ENCODE data around the gene RFTN1.
A peak's percentile ranks its signal among the peaks of the same experiment; 100 is the strongest.

RFTN1 gene

DNA sequence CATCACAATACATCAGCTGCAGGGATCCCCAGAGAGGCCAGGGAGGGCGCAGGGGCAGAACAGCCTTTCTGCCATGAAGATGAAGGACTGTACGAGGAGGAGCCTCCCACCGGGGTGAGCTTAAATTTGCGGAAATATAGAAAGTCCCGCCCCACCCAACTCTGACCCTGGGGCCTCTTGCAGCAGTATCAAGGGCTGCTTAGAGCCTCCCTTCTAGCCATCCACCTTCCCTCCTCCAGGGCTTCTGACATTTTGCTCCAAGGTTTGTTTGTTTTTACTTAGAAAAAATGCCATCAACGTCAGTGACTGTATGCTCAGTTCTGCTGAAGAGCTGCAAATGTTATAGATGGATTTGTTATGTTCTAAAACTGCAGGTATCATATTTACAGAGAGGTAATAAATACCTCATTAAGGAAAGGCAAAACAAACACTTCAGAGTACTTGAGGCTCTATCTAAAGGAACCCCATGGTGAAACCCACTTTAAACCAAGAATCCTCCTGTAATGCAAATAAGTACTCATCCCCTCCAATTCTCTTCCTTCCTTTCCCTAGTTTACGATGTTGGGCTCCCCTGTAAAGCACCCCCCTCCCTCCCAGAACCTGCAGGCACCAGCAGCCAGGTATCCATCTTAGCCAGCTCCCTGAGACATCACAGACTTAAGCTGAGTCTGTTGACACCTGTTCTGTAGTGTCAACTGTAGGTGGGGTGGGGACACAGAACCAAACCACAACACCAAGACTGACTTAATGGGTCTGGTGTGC lies 30.5 kb downstream of the RFTN1 start:
- peak; percentile 61 for DNase-seq (ENCODE audit: extremely low spot score)

DNA sequence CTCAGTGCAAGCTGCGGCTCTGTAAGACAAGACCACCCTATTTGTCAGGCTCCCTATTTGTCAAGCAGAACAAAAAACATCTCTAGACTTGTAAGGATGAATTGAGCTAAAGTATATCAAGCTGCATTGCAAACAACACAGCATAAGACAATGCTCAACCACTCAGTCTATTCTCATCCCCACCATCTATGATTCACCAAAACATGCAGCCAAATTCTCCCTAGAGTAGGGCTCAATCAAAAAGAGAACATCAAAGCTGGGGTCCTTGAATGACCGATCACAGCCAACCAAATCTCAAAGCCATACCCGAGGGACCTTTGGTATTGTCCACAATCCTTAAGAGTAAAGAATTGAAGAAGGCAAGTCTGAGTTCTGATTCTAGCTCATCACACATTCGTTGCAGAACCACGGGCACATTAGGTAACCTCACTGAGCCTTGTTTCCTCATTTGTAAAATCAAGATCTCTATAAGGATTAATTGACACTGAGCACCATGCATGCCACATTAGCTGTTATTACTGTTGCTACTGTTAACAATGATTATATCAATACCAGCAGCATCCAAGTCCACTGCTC lies 31.2 kb downstream of the RFTN1 start:
- TF ChIP-seq FOXA1 (IDR thresholded peaks at IDR 0.05): no peak
- no peak for TF ChIP-seq BHLHE40 (IDR thresholded peaks at IDR 0.05; ENCODE audit: borderline replicate concordance)
- TF ChIP-seq NFRKB (IDR thresholded peaks at IDR 0.05): no peak
- no peak for TF ChIP-seq SP1 (IDR thresholded peaks at IDR 0.05)
- TF ChIP-seq CTBP1 (IDR thresholded peaks at IDR 0.05; ENCODE audit: borderline replicate concordance): no peak
- no peak for TF ChIP-seq L3MBTL2 (conservative IDR thresholded peaks at IDR 0.05)
- no peak for TF ChIP-seq FOXK2 (IDR thresholded peaks at IDR 0.05)
- TF ChIP-seq HDGF (IDR thresholded peaks at IDR 0.05; ENCODE audit: borderline replicate concordance): no peak
- TF ChIP-seq, protein P1, sequence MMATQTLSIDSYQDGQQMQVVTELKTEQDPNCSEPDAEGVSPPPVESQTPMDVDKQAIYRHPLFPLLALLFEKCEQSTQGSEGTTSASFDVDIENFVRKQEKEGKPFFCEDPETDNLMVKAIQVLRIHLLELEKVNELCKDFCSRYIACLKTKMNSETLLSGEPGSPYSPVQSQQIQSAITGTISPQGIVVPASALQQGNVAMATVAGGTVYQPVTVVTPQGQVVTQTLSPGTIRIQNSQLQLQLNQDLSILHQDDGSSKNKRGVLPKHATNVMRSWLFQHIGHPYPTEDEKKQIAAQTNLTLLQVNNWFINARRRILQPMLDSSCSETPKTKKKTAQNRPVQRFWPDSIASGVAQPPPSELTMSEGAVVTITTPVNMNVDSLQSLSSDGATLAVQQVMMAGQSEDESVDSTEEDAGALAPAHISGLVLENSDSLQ (IDR thresholded peaks at IDR 0.05): no peak
- TF ChIP-seq TARDBP (IDR thresholded peaks at IDR 0.05): no peak
- TF ChIP-seq LEF1 (IDR thresholded peaks at IDR 0.05; ENCODE audit: borderline replicate concordance): no peak
- TF ChIP-seq FOXM1 (IDR thresholded peaks at IDR 0.05; ENCODE audit: borderline replicate concordance): no peak
- TF ChIP-seq ZNF384 (IDR thresholded peaks at IDR 0.05): no peak
- no peak for TF ChIP-seq SUZ12 (IDR thresholded peaks at IDR 0.05)
- no peak for TF ChIP-seq ARNT (IDR thresholded peaks at IDR 0.05)
- DNase-seq (ENCODE audit: extremely low spot score): no peak
- ChIA-PET CTCF (interaction anchor here (0.6 to 0.9 kb wide), 2 partner anchors 35 to 83 kb away, joined by 3 read pairs; no protein-coding TSS in a partner anchor), POLR2A (interaction anchor here (0.9 kb wide), 1 partner anchor 12 kb away, joined by 3 read pairs; no protein-coding TSS in a partner anchor)

More for the DNA sequence above, 30.5 kb downstream of the RFTN1 start:
- TF ChIP-seq SUZ12 (IDR thresholded peaks at IDR 0.05): no peak
- TF ChIP-seq ZNF384 (IDR thresholded peaks at IDR 0.05): peak; percentile 73; the same call in 1 of the 2 replicates
- no peak for TF ChIP-seq BHLHE40 (IDR thresholded peaks at IDR 0.05; ENCODE audit: borderline replicate concordance)
- TF ChIP-seq, protein P1 (IDR thresholded peaks at IDR 0.05): peak; percentile 81
- peak; percentile 89 for TF ChIP-seq CTBP1 (IDR thresholded peaks at IDR 0.05; ENCODE audit: borderline replicate concordance)
- TF ChIP-seq FOXA1 (IDR thresholded peaks at IDR 0.05): peak; percentile 98
- TF ChIP-seq HDGF (IDR thresholded peaks at IDR 0.05; ENCODE audit: borderline replicate concordance): no peak
- no peak for TF ChIP-seq SP1 (IDR thresholded peaks at IDR 0.05)
- POLR2A ChIA-PET: interaction anchor here (0.6 to 0.9 kb wide), 2 partner anchors 13 to 1162 kb away, joined by 3 to 4 read pairs; no protein-coding TSS in a partner anchor
- CTCF ChIA-PET: interaction anchor here (0.6 to 0.9 kb wide), 2 partner anchors 35 to 84 kb away, joined by 3 read pairs; no protein-coding TSS in a partner anchor

DNA sequence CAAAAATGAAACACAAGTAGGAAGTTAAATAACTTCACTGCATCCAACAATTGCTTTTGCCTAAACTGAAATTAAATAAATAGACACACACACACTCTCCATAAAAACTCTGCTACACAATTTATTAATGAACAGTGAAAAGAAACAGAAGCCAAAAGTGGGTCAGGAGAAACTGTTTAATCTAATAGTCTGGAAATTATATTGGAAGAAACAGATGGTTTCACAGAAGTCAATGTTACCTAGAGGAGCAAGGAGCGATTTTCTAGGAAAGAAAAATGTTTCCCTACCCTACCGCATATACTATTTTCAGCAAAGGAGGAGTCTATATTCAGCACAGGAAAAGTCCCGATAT lies 32.0 kb downstream of the RFTN1 start:
- ChIA-PET CTCF (no interaction called here), POLR2A (no interaction called here)
- no peak for TF ChIP-seq BHLHE40 (IDR thresholded peaks at IDR 0.05; ENCODE audit: borderline replicate concordance)
- TF ChIP-seq CTBP1 (IDR thresholded peaks at IDR 0.05; ENCODE audit: borderline replicate concordance): no peak
- no peak for TF ChIP-seq ARNT (IDR thresholded peaks at IDR 0.05)
- TF ChIP-seq ELF4 (IDR thresholded peaks at IDR 0.05): no peak
- TF ChIP-seq FOXA1 (IDR thresholded peaks at IDR 0.05): no peak
- TF ChIP-seq, protein P1 (IDR thresholded peaks at IDR 0.05): no peak
- no peak for TF ChIP-seq TARDBP (IDR thresholded peaks at IDR 0.05)
- no peak for TF ChIP-seq FOXM1 (IDR thresholded peaks at IDR 0.05; ENCODE audit: borderline replicate concordance)
- TF ChIP-seq NFRKB (IDR thresholded peaks at IDR 0.05): no peak
- TF ChIP-seq L3MBTL2 (conservative IDR thresholded peaks at IDR 0.05): no peak
- TF ChIP-seq SUZ12 (IDR thresholded peaks at IDR 0.05): no peak
- no peak for TF ChIP-seq SP1 (IDR thresholded peaks at IDR 0.05)
- no peak for TF ChIP-seq HDGF (IDR thresholded peaks at IDR 0.05; ENCODE audit: borderline replicate concordance)
- no peak for TF ChIP-seq FOXK2 (IDR thresholded peaks at IDR 0.05)
- no peak for DNase-seq (ENCODE audit: extremely low spot score)

DNA sequence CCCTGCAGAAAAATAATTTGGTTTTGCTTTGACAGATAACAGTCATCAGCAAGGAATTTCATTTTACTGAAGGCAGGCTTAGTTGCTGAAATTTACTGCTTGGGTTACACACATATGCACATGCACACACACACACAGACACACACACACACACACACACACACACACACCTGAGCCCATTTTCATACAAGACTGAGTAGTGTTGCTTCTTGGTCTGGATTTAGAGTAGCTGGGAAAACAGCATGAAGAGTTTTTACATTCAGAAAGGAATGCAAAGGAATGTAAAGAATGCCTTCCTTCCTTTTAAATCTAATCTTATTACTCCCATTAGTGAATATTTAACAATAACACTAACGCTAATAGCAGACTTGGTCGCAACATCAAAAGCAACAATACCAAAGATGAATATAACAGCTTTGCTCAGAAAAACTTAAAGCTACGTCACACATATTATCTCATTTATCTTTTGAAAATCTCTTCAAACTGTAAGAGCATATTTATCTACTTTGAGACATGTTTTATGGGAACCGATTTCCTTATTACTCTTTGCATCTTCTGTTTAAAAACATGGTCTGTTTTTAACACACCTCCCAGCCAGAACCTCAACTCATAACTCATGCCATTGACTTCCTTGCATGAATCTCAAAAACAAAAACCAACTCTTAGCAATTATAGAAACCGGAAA lies 32.5 kb downstream of the RFTN1 start:
- ChIA-PET POLR2A (no interaction called here), CTCF (no interaction called here)
- no peak for DNase-seq (ENCODE audit: extremely low spot score)
- TF ChIP-seq SUZ12 (IDR thresholded peaks at IDR 0.05) (no peak), LEF1 (IDR thresholded peaks at IDR 0.05; ENCODE audit: borderline replicate concordance) (no peak), ELF4 (IDR thresholded peaks at IDR 0.05) (no peak), TARDBP (IDR thresholded peaks at IDR 0.05) (no peak), L3MBTL2 (conservative IDR thresholded peaks at IDR 0.05) (no peak), FOXA1 (IDR thresholded peaks at IDR 0.05) (no peak), ARNT (IDR thresholded peaks at IDR 0.05) (no peak), FOXK2 (IDR thresholded peaks at IDR 0.05) (no peak), HDGF (IDR thresholded peaks at IDR 0.05; ENCODE audit: borderline replicate concordance) (no peak), ZNF384 (IDR thresholded peaks at IDR 0.05) (no peak), CTBP1 (IDR thresholded peaks at IDR 0.05; ENCODE audit: borderline replicate concordance) (no peak), FOXM1 (IDR thresholded peaks at IDR 0.05; ENCODE audit: borderline replicate concordance) (no peak), SP1 (IDR thresholded peaks at IDR 0.05) (no peak), NFRKB (IDR thresholded peaks at IDR 0.05) (no peak), BHLHE40 (IDR thresholded peaks at IDR 0.05; ENCODE audit: borderline replicate concordance) (no peak)
- TF ChIP-seq, protein P1 (IDR thresholded peaks at IDR 0.05): no peak

Measured in HEK293T (cell line).